Adrenal gland (tissue), 5 donors: Measurements from ENCODE around the gene RPS15.

Experiments
- POLR2A ChIP-seq, 2 donors: fragments of 450-650 bp; IDR thresholded peaks; one replicate each; pipeline ENCODE4 v1.6.1; 2017; ENCODE audit warnings: antibody characterized with exemption in 2 of 2, mild to moderate bottlenecking in 2 of 2, moderate library complexity in 1 of 2
- TF ChIP-seq, protein P1 (sequence below), 6 experiments: fragments of 450-650 bp in 4 of 6; fragments of 200-600 bp in 2 of 6; sonication (generic) in 1 of 6; IDR thresholded peaks; 1 replicate in 5 of 6; 2 replicates in 1 of 6; pipeline versions ENCODE4 v1.5.1 to v1.8.0; 2016 to 2021; ENCODE audit warnings: antibody characterized with exemption in 6 of 6, mild to moderate bottlenecking in 2 of 6, moderate library complexity in 1 of 6
- donor health status: DM: no; HTN: no; CAD: no.

DNA sequence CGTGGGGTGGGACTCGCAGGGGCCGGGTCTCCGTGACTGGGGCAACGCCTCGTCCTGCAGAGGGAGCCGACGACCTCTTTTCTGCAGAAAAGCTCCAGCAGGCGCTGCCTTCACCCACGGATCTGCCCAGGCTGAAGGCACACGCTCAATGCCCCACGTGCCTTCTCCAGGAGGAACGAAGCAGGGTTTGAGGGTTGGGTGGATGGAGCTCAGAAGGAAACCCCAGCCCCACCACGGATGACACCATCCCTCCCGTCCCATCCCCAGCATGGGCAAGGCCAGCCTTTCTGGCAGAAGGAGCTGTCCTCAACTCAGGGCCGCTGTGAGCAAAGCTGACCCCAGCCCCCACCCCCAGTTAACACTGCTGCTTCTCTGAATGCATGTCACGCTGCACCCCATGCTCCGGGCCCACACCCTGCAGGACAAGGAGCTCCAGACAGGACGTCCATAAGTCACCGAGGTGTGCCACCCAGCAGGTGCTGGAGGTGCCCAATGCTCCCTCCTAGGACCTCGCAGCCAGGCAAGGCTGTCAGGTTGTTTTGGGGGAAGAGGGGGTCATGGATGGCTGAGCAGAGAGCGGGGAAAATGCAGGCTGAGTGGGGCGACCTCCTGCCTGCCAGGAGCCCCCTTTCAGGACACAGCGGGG, 33.4 kb downstream of the RPS15 start:
- TF ChIP-seq, protein P1, sequence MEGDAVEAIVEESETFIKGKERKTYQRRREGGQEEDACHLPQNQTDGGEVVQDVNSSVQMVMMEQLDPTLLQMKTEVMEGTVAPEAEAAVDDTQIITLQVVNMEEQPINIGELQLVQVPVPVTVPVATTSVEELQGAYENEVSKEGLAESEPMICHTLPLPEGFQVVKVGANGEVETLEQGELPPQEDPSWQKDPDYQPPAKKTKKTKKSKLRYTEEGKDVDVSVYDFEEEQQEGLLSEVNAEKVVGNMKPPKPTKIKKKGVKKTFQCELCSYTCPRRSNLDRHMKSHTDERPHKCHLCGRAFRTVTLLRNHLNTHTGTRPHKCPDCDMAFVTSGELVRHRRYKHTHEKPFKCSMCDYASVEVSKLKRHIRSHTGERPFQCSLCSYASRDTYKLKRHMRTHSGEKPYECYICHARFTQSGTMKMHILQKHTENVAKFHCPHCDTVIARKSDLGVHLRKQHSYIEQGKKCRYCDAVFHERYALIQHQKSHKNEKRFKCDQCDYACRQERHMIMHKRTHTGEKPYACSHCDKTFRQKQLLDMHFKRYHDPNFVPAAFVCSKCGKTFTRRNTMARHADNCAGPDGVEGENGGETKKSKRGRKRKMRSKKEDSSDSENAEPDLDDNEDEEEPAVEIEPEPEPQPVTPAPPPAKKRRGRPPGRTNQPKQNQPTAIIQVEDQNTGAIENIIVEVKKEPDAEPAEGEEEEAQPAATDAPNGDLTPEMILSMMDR (IDR thresholded peaks at IDR 0.05) = no peak
- no peak for TF ChIP-seq POLR2A (IDR thresholded peaks at IDR 0.05)
